Measurements from ENCODE around the gene RALY. TPM values are rescaled to one million over a fixed set of nuclear protein-coding genes. Genes with fewer than 3 reads are reported as not detected.

The RALY gene
- total and polyA plus RNA-seq, 8 donors, result 127 to 242 (median 201) TPM

- intact Hi-C loops (cut with DNase I), result no loop called here
- no peak overlapping the region for H3K27ac ChIP-seq
- TF ChIP-seq CTCF (IDR thresholded peaks at IDR 0.05), result no peak
- H3K4me1 ChIP-seq, result peaks cover 17 to 21% of the 10 kb centered on the region in 2 donors
- H3K27me3 ChIP-seq, result no peaks in the 10 kb centered on the region
- ATAC-seq, result no peak
- H3K9me3 ChIP-seq, result no peaks in the 10 kb centered on the region
- peaks cover 0 to 96% of the 10 kb centered on the region in 2 donors for H3K36me3 ChIP-seq
- DNase-seq, result no peak
- no peak overlapping the region for H3K4me3 ChIP-seq
Observed at GRCh38 chr20:34079818-34080217, 86.1 kb downstream of the RALY start.

- Histone ChIP-seq H3K36me3 (peaks cover 0 to 96% of the 10 kb centered on the region in 2 donors), H3K9me3 (no peaks in the 10 kb centered on the region), H3K27me3 (no peaks in the 10 kb centered on the region), H3K27ac (peak overlapping the region; percentile 50 to 65), H3K4me3 (no peak overlapping the region), H3K4me1 (peaks cover 17 to 21% of the 10 kb centered on the region in 2 donors)
- ATAC-seq (no peak), DNase-seq (no peak)
- intact Hi-C loops (cut with DNase I), result no loop called here
- no peak for TF ChIP-seq CTCF (IDR thresholded peaks at IDR 0.05)
Observed at GRCh38 chr20:34082232-34082887, 88.6 kb downstream of the RALY start.

GRCh38 chr20:34083137-34083536 is 89.4 kb downstream of the RALY start:
- peak in 3 of 4 donors; percentile 36 to 91 (median 90) for DNase-seq
- peak overlapping the region; percentile 50 to 65 for H3K27ac ChIP-seq
- peaks cover 0 to 96% of the 10 kb centered on the region in 2 donors for H3K36me3 ChIP-seq
- H3K9me3 ChIP-seq, result no peaks in the 10 kb centered on the region
- no peak overlapping the region for H3K4me3 ChIP-seq
- intact Hi-C loops (cut with DNase I), result no loop called here
- TF ChIP-seq CTCF (IDR thresholded peaks at IDR 0.05), result no peak
- H3K4me1 ChIP-seq, result peaks cover 17 to 21% of the 10 kb centered on the region in 2 donors
- no peaks in the 10 kb centered on the region for H3K27me3 ChIP-seq
- ATAC-seq, result peak; percentile 95

GRCh38 chr20:34083781-34084180 is 90.1 kb downstream of the RALY start:
- intact Hi-C loops (cut with DNase I), result no loop called here
- Histone ChIP-seq H3K4me1 (peaks cover 17 to 21% of the 10 kb centered on the region in 2 donors), H3K27me3 (no peaks in the 10 kb centered on the region), H3K9me3 (no peaks in the 10 kb centered on the region), H3K27ac (peak overlapping the region; percentile 23 to 65), H3K36me3 (peaks cover 0 to 96% of the 10 kb centered on the region in 2 donors), H3K4me3 (no peak overlapping the region)
- no peak for TF ChIP-seq CTCF (IDR thresholded peaks at IDR 0.05)
- ATAC-seq, result no peak
- no peak for DNase-seq

GRCh38 chr20:34084227-34084923 is 90.7 kb downstream of the RALY start:
- H3K27ac ChIP-seq, result peak overlapping the region; percentile 23 to 65
- no peak for TF ChIP-seq CTCF (IDR thresholded peaks at IDR 0.05)

More at GRCh38 chr20:34084227-34084923, 90.7 kb downstream of the RALY start:
- ATAC-seq, result no peak
- no peaks in the 10 kb centered on the region for H3K27me3 ChIP-seq
- H3K36me3 ChIP-seq, result peaks cover 0 to 96% of the 10 kb centered on the region in 2 donors
- no peak overlapping the region for H3K4me3 ChIP-seq
- peaks cover 17 to 21% of the 10 kb centered on the region in 2 donors for H3K4me1 ChIP-seq
- no peaks in the 10 kb centered on the region for H3K9me3 ChIP-seq
- intact Hi-C loops (cut with DNase I), result no loop called here
- DNase-seq, result no peak
